GM10248 (cell line): ENCODE data around the gene ARMH4.

Experiments
- CTCF ChIA-PET: fragments of 300-600 bp; sonication (Branson Sonifier 250); formaldehyde crosslinking; extraction: SDS; loops from one replicate; lab custom pipeline; 2021; ENCODE audit warnings: antibody characterized with exemption; lab: Yijun Ruan, JAX
- POLR2A ChIA-PET: fragments of 350-650 bp; sonication (Branson Sonifier 250); formaldehyde crosslinking; extraction: SDS; loops from one replicate; lab custom pipeline; 2020; ENCODE audit warnings: antibody characterized with exemption; lab: Yijun Ruan, JAX
- DNase-seq: peaks from one replicate; pipeline ENCODE4 v3.0.0; 2012; ENCODE audit errors: extremely low spot score
- TF ChIP-seq, protein P1 (sequence below): IDR thresholded peaks from 2 replicates; pipeline ENCODE4 v1.5.1; 2012; ENCODE audit warnings: mild to moderate bottlenecking, low read depth; ENCODE audit errors: extremely low read depth, missing control alignments, control extremely low read depth

Gene ARMH4

DNA sequence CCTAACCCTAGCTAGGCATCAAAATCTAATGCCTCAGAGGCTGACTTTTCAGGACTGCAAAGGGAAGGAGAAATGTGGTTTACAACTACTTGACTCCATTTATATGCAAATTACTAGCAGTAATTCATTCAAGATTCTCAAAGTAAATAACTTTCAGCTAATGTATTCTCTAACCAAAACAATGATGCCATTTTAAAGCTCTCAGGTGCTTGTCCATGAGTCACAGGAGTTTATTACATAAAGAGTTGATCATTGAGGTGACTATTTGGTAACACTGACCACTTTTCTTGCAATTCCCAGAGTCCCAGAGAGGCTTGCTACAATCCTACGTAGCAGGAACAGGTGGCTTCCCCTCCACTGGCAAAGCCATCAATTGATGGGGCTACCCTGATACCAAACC is 177.1 kb downstream of the ARMH4 start:
- POLR2A ChIA-PET = no interaction called here
- no peak for DNase-seq
- CTCF ChIA-PET = no interaction called here
- TF ChIP-seq, protein P1, sequence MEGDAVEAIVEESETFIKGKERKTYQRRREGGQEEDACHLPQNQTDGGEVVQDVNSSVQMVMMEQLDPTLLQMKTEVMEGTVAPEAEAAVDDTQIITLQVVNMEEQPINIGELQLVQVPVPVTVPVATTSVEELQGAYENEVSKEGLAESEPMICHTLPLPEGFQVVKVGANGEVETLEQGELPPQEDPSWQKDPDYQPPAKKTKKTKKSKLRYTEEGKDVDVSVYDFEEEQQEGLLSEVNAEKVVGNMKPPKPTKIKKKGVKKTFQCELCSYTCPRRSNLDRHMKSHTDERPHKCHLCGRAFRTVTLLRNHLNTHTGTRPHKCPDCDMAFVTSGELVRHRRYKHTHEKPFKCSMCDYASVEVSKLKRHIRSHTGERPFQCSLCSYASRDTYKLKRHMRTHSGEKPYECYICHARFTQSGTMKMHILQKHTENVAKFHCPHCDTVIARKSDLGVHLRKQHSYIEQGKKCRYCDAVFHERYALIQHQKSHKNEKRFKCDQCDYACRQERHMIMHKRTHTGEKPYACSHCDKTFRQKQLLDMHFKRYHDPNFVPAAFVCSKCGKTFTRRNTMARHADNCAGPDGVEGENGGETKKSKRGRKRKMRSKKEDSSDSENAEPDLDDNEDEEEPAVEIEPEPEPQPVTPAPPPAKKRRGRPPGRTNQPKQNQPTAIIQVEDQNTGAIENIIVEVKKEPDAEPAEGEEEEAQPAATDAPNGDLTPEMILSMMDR = no peak

DNA sequence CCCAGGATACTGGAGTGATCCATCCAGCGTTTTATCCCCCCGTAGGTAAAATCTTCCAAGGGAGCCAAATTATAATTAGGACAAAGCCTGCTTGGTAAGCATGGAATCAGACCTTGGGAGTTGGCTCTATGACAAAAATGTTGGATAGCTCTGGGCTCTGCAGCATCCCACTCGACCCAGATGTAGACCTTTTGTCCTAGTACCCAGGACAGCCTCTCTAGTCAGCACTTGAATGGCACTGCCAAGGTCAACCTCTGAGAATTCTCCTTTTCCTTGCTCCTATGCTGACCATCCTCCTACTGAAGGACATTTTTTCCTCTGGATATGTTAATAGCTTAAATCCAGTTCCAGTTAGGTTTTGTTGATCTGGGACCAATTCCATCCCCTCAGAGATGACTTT is 181.4 kb downstream of the ARMH4 start:
- TF ChIP-seq, protein P1 = no peak
- ChIA-PET CTCF (interaction anchor here (1.2 to 1.4 kb wide), 2 partner anchors 9 to 14 kb away, joined by 5 to 7 read pairs; no protein-coding TSS in a partner anchor), POLR2A (no interaction called here)
- DNase-seq = no peak

DNA sequence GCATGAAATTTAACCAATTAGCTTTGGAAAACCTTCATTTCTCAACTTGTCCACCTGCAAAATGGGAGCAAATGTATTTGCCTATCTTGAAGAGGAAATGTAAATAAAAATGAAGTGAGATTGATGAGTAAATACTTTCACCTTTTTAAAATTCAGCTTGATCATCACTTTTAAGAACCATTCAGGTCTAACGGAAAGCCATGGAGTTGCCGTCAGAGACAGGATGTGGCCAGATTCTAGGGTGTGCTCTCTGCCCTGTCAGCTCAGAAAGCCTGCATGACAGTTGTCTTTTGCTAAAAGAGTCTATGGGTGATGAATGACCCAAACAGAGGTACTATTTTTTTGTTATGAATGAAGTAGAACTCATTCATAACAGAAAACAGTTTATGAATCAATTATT is 181.8 kb downstream of the ARMH4 start:
- no peak for DNase-seq
- CTCF ChIA-PET = interaction anchor here (1.4 kb wide), 1 partner anchor 14 kb away, joined by 5 read pairs; no protein-coding TSS in a partner anchor
- POLR2A ChIA-PET = no interaction called here
- TF ChIP-seq, protein P1 = no peak

DNA sequence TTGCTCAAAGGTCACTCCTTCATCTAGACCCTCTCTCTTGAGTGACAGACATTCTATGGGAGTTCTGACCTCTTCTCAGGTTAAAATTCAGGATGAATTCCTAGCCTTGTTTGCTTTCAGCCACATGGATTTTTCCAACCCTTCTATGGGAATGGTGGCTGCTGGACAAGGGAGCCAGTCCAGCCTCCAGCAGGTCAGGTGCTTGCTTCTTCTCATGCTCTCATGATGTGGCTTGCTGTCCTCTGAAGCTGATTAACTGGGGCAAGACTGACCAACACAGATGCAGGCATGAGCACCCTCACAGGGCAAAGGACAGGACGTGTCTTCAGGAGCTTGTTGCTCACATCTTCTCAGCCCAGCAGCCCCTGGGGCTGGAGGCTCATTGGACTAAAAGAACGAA is 188.9 kb downstream of the ARMH4 start:
- TF ChIP-seq, protein P1 = no peak
- ChIA-PET POLR2A (no interaction called here), CTCF (no interaction called here)
- no peak for DNase-seq

DNA sequence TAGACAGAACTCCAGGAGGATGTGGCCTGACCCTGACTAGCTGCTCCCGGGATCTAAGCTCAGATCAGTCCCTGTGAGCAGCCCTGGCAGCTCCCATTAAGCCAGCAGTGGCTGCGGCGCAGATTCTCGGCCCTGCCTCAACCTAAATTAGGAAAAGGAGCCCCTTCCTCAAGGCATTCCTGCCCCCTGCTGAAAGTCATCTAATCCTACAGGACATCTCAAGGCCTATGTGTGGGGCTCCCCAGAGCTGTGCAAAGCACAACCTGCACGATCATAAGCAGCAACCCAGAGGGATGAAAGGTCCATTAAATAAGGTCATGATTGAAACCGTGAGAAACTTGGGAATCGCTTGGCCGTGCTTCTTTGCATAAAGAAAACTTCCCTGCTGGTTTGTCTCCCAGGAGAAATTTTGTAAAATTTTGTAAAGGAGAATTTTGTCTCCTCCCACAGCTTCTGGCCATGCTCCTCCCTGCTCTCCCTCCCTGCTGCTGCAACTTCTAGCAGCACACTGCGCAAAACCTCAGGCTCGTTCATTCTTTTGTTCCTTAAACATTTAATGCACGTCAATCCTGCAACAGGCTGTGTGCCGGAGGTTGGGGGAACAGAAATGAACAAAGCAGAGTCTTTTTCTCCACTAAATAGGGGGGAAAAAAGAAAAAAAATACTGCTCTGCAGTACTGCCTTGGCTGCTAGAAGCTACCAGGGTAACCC is 189.5 kb downstream of the ARMH4 start:
- ChIA-PET POLR2A (no interaction called here), CTCF (no interaction called here)
- TF ChIP-seq, protein P1 = no peak
- no peak for DNase-seq

DNA sequence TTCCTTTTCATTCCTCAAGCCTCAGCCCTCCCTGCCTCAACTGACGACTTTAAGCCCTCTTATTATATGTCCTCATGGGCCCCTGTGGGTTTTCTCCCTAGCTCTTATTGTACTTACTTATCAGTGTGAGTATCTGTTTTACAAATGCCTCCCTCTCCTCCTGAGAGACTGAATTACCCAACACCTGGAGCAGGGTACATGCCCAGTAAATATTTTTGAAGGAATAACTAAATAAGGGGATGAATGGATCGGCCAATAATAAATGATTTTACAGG is 190.3 kb downstream of the ARMH4 start:
- POLR2A ChIA-PET = no interaction called here
- TF ChIP-seq, protein P1 = no peak
- DNase-seq = no peak
- CTCF ChIA-PET = no interaction called here
